ENCODE measurements around the gene MAU2.

The MAU2 gene

GRCh38 chr19:19297759-19298158 lies 22.9 kb upstream of the MAU2 start:
- Mint-ChIP-seq H3K9me3 (no peaks in the 10 kb centered on the region), H3K4me3 (no peak overlapping the region), H3K4me1 (no peaks in the 10 kb centered on the region), H3K27ac (no peak overlapping the region), H3K27me3 (no peaks in the 10 kb centered on the region)
- ATAC-seq (no peak), DNase-seq (no peak)

GRCh38 chr19:19300613-19301012 lies 20.0 kb upstream of the MAU2 start:
- H3K9me3 Mint-ChIP-seq = no peaks in the 10 kb centered on the region
- H3K4me1 Mint-ChIP-seq = no peaks in the 10 kb centered on the region
- ATAC-seq = no peak
- H3K27ac Mint-ChIP-seq = no peak overlapping the region
- H3K4me3 Mint-ChIP-seq = no peak overlapping the region
- no peaks in the 10 kb centered on the region for H3K27me3 Mint-ChIP-seq
- no peak for DNase-seq

GRCh38 chr19:19303411-19303810 lies 17.2 kb upstream of the MAU2 start:
- DNase-seq (no peak), ATAC-seq (no peak)
- peak overlapping the region in 1 of 2 donors; percentile 74 for H3K27ac Mint-ChIP-seq
- no peak overlapping the region for H3K4me3 Mint-ChIP-seq
- H3K9me3 Mint-ChIP-seq = no peaks in the 10 kb centered on the region
- no peaks in the 10 kb centered on the region for H3K27me3 Mint-ChIP-seq
- no peaks in the 10 kb centered on the region for H3K4me1 Mint-ChIP-seq

- Mint-ChIP-seq H3K27me3 (no peaks in the 10 kb centered on the region), H3K9me3 (no peaks in the 10 kb centered on the region), H3K4me3 (no peak overlapping the region), H3K4me1 (no peaks in the 10 kb centered on the region), H3K27ac (peak overlapping the region in 1 of 2 donors; percentile 33)
- DNase-seq = no peak
- ATAC-seq = no peak
Observed at GRCh38 chr19:19304186-19304965, 16.3 kb upstream of the MAU2 start.

GRCh38 chr19:19305066-19305465 lies 15.6 kb upstream of the MAU2 start:
- no peaks in the 10 kb centered on the region for H3K27me3 Mint-ChIP-seq
- no peaks in the 10 kb centered on the region for H3K4me1 Mint-ChIP-seq
- H3K4me3 Mint-ChIP-seq = no peak overlapping the region
- H3K9me3 Mint-ChIP-seq = no peaks in the 10 kb centered on the region
- no peak for DNase-seq
- no peak overlapping the region for H3K27ac Mint-ChIP-seq
- ATAC-seq = no peak

DNA sequence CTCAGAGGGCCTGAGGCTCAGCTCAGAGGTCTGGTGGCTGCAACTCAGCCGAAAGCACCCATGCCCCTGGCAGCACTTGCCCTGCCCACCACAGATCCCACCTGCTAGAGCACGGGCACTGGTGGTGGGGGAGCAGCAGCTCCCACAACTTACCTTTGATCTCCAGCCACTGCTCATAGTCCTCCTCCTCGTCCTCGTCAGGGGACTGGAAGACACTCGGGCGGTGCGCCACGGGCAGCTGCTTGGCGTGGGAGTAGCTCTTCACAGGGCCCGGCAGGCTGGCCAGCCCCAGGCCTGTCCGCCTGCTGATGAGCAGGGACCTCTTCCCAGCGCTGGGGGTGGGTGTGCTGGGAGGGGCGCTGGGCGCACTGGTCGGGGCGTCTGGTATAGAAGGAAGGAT lies 14.9 kb upstream of the MAU2 start:
- DNase-seq = no peak
- H3K4me3 Mint-ChIP-seq = no peak overlapping the region
- no peaks in the 10 kb centered on the region for H3K4me1 Mint-ChIP-seq
- H3K9me3 Mint-ChIP-seq = no peaks in the 10 kb centered on the region
- H3K27ac Mint-ChIP-seq = peak overlapping the region in 1 of 2 donors; percentile 34
- no peaks in the 10 kb centered on the region for H3K27me3 Mint-ChIP-seq
- no peak for ATAC-seq

DNA sequence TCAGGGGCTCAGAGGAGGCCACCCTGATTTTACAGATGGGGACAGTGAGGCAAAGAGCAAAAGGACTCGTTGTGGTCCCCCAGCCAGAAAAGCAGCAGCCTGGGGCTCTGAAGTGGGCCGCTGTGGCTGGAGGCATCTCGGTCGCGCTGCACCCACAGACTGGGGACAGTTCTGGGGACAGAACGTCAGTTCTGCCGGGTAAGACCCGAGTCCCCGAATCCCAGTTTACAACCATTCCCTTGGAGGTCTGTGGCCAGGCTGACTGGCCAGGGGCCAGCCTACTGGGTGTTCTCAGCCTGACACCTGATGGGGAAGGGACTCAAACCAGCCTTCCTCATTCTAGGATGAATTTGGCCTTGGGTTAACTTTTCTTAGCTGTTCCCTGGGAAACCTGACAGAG lies 14.4 kb upstream of the MAU2 start:
- H3K27ac Mint-ChIP-seq = no peak overlapping the region
- H3K4me3 Mint-ChIP-seq = no peak overlapping the region
- no peaks in the 10 kb centered on the region for H3K4me1 Mint-ChIP-seq
- no peaks in the 10 kb centered on the region for H3K27me3 Mint-ChIP-seq
- no peaks in the 10 kb centered on the region for H3K9me3 Mint-ChIP-seq
- DNase-seq = no peak
- ATAC-seq = no peak

DNA sequence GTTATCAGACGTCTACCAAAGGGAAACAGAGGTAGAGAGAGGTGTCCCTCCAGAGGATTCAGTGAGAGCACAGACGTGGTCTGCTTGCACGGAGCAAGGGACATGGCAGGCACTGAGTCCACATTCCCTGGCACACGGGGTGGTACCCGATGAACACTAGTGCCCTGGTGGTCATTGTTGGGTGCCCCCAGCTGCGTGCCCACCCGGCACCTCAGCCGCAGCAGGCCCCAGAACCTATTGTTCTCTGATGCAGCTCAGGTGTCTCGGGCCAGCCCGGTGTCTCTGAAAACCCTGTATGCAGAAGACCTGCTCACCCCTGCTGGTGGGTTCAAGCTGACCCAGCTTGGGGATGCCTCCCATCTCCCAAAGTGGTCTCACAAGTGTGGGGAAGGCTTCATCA lies 12.3 kb upstream of the MAU2 start:
- DNase-seq = no peak
- Mint-ChIP-seq H3K27me3 (no peaks in the 10 kb centered on the region), H3K4me1 (no peaks in the 10 kb centered on the region), H3K27ac (no peak overlapping the region), H3K4me3 (no peak overlapping the region), H3K9me3 (no peaks in the 10 kb centered on the region)
- ATAC-seq = no peak

DNA sequence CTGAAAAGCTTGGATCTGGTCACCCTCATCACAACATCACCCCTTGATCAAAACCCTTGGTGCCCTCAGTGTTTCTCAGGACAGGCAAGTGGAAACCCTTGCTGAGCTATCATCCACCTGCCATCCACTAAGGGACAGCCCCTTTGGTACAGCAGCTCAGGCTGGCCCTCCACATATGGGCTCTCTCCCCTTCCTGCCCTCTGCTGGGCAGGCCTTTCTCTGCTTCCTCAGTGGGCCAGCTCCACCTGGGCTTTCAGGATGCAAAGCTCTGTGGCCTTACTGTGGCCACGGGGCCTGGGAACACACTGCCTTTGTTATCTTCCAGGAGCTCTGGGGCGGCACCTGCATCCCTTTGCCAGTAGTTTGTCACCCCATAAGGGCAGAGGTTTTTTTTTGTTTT lies 5.2 kb upstream of the MAU2 start:
- DNase-seq (no peak), ATAC-seq (no peak)
- no peaks in the 10 kb centered on the region for H3K27me3 Mint-ChIP-seq
- no peak overlapping the region for H3K4me3 Mint-ChIP-seq
- H3K27ac Mint-ChIP-seq = peak overlapping the region; percentile 83 to 89
- H3K9me3 Mint-ChIP-seq = no peaks in the 10 kb centered on the region
- H3K4me1 Mint-ChIP-seq = peaks cover 32% of the 10 kb centered on the region

- Mint-ChIP-seq H3K4me3 (no peak overlapping the region), H3K4me1 (peaks cover 32% of the 10 kb centered on the region), H3K9me3 (no peaks in the 10 kb centered on the region), H3K27me3 (no peaks in the 10 kb centered on the region), H3K27ac (peak overlapping the region in 1 of 2 donors; percentile 93)
- DNase-seq (no peak), ATAC-seq (no peak)
Observed at GRCh38 chr19:19316082-19316481, 4.5 kb upstream of the MAU2 start.

DNA sequence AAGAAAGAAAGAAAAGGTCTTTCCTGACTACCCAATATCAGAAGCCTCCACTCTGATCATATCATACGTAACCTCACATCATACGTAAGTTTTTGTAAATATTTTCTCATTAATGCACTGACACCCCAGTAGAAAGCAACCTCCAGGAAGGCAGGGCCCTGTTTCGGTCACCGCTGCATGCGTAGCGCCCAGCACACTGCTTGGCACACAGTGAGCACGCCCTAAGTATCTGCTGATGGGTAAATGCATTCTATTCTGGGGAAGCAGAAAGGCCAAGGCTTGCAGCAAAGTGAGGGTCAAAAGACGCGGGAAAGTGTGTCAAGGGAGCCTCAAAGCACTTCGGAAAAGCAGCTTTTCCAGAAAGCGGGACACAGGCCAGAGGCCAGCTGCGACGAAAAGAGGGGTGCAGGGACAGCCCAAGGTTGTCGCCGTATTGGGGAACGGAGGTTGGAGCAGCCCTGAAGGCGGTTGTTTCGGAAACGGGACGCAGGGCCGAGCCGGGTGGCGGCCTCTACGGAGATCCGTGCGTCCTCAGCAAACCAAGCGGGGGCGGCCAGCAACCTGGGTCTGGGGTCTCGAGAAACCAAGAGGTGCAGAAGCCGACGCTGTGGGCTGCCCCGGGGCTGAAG lies 783 bp upstream of the MAU2 start:
- Mint-ChIP-seq H3K27ac (peak overlapping the region; percentile 100), H3K9me3 (no peaks in the 10 kb centered on the region), H3K4me1 (peaks cover 57% of the 10 kb centered on the region), H3K4me3 (peak overlapping the region; percentile 88 to 98), H3K27me3 (no peaks in the 10 kb centered on the region)
- ATAC-seq (peak; percentile 23), DNase-seq (no peak)

- Mint-ChIP-seq H3K4me1 (peaks cover 57% of the 10 kb centered on the region), H3K4me3 (peak overlapping the region; percentile 88 to 98), H3K27me3 (no peaks in the 10 kb centered on the region), H3K9me3 (no peaks in the 10 kb centered on the region), H3K27ac (peak overlapping the region; percentile 91 to 100)
- ATAC-seq (no peak), DNase-seq (no peak)
Observed at GRCh38 chr19:19321141-19321577, 530 bp downstream of the MAU2 start.

DNA sequence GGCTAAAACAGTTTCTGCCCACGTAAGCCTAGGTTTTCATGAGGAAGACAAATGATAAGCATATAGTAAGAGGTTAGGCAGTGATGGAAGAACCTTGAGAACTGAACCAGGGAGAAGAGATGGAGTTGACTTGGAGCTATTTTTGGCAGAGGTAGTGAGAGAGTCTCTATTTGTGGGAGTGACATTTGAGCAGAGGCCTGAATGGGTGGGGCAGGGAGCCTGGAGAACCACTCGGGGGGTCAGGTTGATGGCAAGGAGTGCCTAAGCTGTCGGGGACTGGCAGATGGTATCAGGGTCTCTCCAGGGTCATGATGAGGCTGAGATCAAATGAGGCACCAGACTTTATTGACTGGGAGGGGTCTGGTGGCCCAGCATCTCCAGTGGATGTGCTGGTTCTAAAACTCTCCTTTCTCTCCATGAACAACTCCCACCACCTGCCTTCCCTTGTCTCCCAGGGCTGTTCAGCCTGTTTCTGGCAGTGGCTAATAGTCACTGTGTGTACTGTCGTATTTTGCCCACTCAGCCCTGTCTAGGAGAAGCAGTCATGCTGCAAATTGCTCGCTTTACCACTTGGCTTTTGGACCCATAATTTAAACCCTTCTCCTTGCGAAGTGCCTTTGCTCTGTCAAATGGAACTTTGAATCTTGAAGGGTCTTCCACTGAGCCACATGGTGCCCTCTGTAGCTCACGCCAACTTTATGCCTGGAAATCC lies 3.6 kb downstream of the MAU2 start:
- Mint-ChIP-seq H3K9me3 (no peaks in the 10 kb centered on the region), H3K27me3 (no peaks in the 10 kb centered on the region), H3K4me3 (no peak overlapping the region), H3K4me1 (peaks cover 57% of the 10 kb centered on the region), H3K27ac (peak overlapping the region in 1 of 2 donors; percentile 2)
- no peak for DNase-seq
- no peak for ATAC-seq

- Mint-ChIP-seq H3K27ac (no peak overlapping the region), H3K9me3 (no peaks in the 10 kb centered on the region), H3K4me1 (peaks cover 41% of the 10 kb centered on the region), H3K27me3 (no peaks in the 10 kb centered on the region), H3K4me3 (no peak overlapping the region)
- ATAC-seq (no peak), DNase-seq (no peak)
Observed at GRCh38 chr19:19327672-19328071, 7.0 kb downstream of the MAU2 start.

DNA sequence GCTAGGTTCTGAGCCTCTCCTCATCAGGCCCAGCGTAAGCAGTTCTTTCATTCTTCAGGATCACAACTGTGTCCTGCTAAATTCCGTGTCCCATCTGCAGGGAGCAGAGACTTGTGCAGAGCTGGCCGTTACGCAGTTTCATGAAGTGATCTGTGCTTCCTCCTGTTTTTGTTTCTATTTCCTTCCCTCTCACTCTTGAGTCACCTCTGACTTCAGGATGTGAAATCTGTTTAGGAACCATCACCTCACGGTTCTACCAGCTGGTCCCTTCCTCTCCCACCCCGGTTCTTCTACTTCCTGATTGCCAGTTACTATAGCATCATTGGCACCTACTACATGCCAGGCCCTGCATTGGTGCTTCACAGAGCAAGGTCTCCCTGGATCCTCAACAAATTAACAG lies 8.5 kb downstream of the MAU2 start:
- DNase-seq (no peak), ATAC-seq (peak; percentile 79)
- Mint-ChIP-seq H3K27ac (peak overlapping the region; percentile 57 to 91), H3K27me3 (no peaks in the 10 kb centered on the region), H3K4me3 (peak overlapping the region in 1 of 2 donors; percentile 42), H3K9me3 (no peaks in the 10 kb centered on the region), H3K4me1 (peaks cover 37% of the 10 kb centered on the region)

Measured in stimulated activated naive CD8-positive, alpha-beta T cell treated with anti-CD3 and anti-CD28 coated beads, Interleukin-15, amount 100 ng/mL, for 72 hours (primary cell).